AG04449 (cell line): ENCODE measurements around the gene NDST1.

ENCODE experiments used
- CTCF ChIA-PET: fragments of 350-600 bp; formaldehyde crosslinking; extraction: SDS; loops from one replicate; lab custom pipeline; 2021; ENCODE audit warnings: antibody characterized with exemption; lab: Yijun Ruan, JAX
- POLR2A ChIA-PET: fragments of 400-600, 350-600 bp; formaldehyde crosslinking; extraction: SDS; loops from one replicate; lab custom pipeline; 2020; ENCODE audit warnings: antibody characterized with exemption, inconsistent platforms; lab: Yijun Ruan, JAX
- DNase-seq: peaks from one replicate; pipeline ENCODE4 v3.0.0-alpha.2; 2010; ENCODE audit warnings: low read depth, low spot score
- H3K4me3 ChIP-seq: 2 replicates; pipeline ENCODE4 v1.5.1; 2011; ENCODE audit warnings: low read depth, mild to moderate bottlenecking, control low read depth, low read length
- CTCF ChIP-seq: IDR thresholded peaks from one replicate; pipeline ENCODE4 v1.5.1; 2011; ENCODE audit warnings: mild to moderate bottlenecking, moderate library complexity, low read length, control low read depth, inconsistent platforms; ENCODE audit not compliant: insufficient read depth; ENCODE audit errors: missing control alignments

The NDST1 gene

GRCh38 chr5:150573867-150574817, 66.2 kb downstream of the NDST1 start:
- ChIA-PET CTCF (interaction anchor here (1.3 to 2.0 kb wide), 3 partner anchors 11 to 82 kb away, joined by 6 to 14 read pairs (median 9); no protein-coding TSS in a partner anchor), POLR2A (no interaction called here)
- peak; percentile 10 for TF ChIP-seq CTCF
- no peak overlapping the region for H3K4me3 ChIP-seq
- DNase-seq: no peak

GRCh38 chr5:150574818-150575547, 67.1 kb downstream of the NDST1 start:
- no peak overlapping the region for H3K4me3 ChIP-seq
- ChIA-PET POLR2A (no interaction called here), CTCF (interaction anchor here (1.3 to 2.0 kb wide), 3 partner anchors 10 to 81 kb away, joined by 6 to 14 read pairs (median 9); no protein-coding TSS in a partner anchor)

GRCh38 chr5:150575745-150576448, 68.0 kb downstream of the NDST1 start:
- ChIA-PET POLR2A (no interaction called here), CTCF (interaction anchor here (1.1 to 1.6 kb wide), 3 partner anchors 14 to 87 kb away, joined by 3 to 6 read pairs (median 5); no protein-coding TSS in a partner anchor)
- no peak for DNase-seq
- H3K4me3 ChIP-seq: no peak overlapping the region
- no peak for TF ChIP-seq CTCF

More at GRCh38 chr5:150574818-150575547, 67.1 kb downstream of the NDST1 start:
- no peak for TF ChIP-seq CTCF
- DNase-seq: no peak

GRCh38 chr5:150576449-150576949, 68.6 kb downstream of the NDST1 start:
- no peak overlapping the region for H3K4me3 ChIP-seq
- ChIA-PET CTCF (interaction anchor here (1.1 to 1.6 kb wide), 3 partner anchors 15 to 87 kb away, joined by 3 to 6 read pairs (median 5); no protein-coding TSS in a partner anchor), POLR2A (no interaction called here)
- no peak for DNase-seq
- no peak for TF ChIP-seq CTCF

- ChIA-PET CTCF (interaction anchor here (1.1 to 1.6 kb wide), 3 partner anchors 17 to 85 kb away, joined by 3 to 4 read pairs (median 3); no protein-coding TSS in a partner anchor), POLR2A (no interaction called here)
- DNase-seq: no peak
- no peak overlapping the region for H3K4me3 ChIP-seq
- no peak for TF ChIP-seq CTCF
Measured at GRCh38 chr5:150577378-150578139, 69.6 kb downstream of the NDST1 start.
